ENCODE results near the gene LGI1.

Gene LGI1

GRCh38 chr10:93712593-93712992, 45.1 kb upstream of the LGI1 start:
- Histone ChIP-seq H3K36me3 (ENCODE audit: insufficient read depth, low read length) (no peaks in the 10 kb centered on the region), H3K4me1 (ENCODE audit: insufficient read depth, low read length, poor library complexity, severe bottlenecking) (no peaks in the 10 kb centered on the region), H3K4me2 (ENCODE audit: low read depth, low read length, poor library complexity, severe bottlenecking) (no peak overlapping the region), H3K4me3 (ENCODE audit: low read length, poor library complexity, severe bottlenecking) (no peak overlapping the region), H3K79me2 (ENCODE audit: insufficient read depth, low read length) (no peaks in the 10 kb centered on the region), H3K27me3 (ENCODE audit: insufficient read depth, low read length, poor library complexity, severe bottlenecking) (peaks cover 5% of the 10 kb centered on the region), H3K9me2 (replicated peaks; ENCODE audit: low read depth, low read length) (no peaks in the 10 kb centered on the region), H3K9ac (ENCODE audit: low read depth, low read length, poor library complexity, severe bottlenecking) (no peak overlapping the region), H4K20me1 (ENCODE audit: insufficient read depth, low read length, poor library complexity, severe bottlenecking) (no peaks in the 10 kb centered on the region), H2AFZ (ENCODE audit: low read length) (no peak overlapping the region), H3F3A (ENCODE audit: low read depth) (no peaks in the 10 kb centered on the region), H3K9me3 (ENCODE audit: insufficient read depth, low read depth, low read length) (no peaks in the 10 kb centered on the region)
- no peak for TF ChIP-seq EZH2phosphoT487 (IDR thresholded peaks at IDR 0.05; ENCODE audit: borderline replicate concordance)
- TF ChIP-seq CTCF (conservative IDR thresholded peaks at IDR 0.05; ENCODE audit: low read length), result no peak

- Histone ChIP-seq H3K27me3 (ENCODE audit: insufficient read depth, low read length, poor library complexity, severe bottlenecking) (peaks cover 5% of the 10 kb centered on the region), H2AFZ (ENCODE audit: low read length) (no peak overlapping the region), H3K4me1 (ENCODE audit: insufficient read depth, low read length, poor library complexity, severe bottlenecking) (no peaks in the 10 kb centered on the region), H3K36me3 (ENCODE audit: insufficient read depth, low read length) (no peaks in the 10 kb centered on the region), H3K9me3 (ENCODE audit: insufficient read depth, low read depth, low read length) (no peaks in the 10 kb centered on the region), H3F3A (ENCODE audit: low read depth) (no peaks in the 10 kb centered on the region), H4K20me1 (ENCODE audit: insufficient read depth, low read length, poor library complexity, severe bottlenecking) (no peaks in the 10 kb centered on the region), H3K4me2 (ENCODE audit: low read depth, low read length, poor library complexity, severe bottlenecking) (no peak overlapping the region), H3K79me2 (ENCODE audit: insufficient read depth, low read length) (no peaks in the 10 kb centered on the region), H3K9ac (ENCODE audit: low read depth, low read length, poor library complexity, severe bottlenecking) (no peak overlapping the region), H3K9me2 (replicated peaks; ENCODE audit: low read depth, low read length) (no peaks in the 10 kb centered on the region), H3K4me3 (ENCODE audit: low read length, poor library complexity, severe bottlenecking) (no peak overlapping the region)
- TF ChIP-seq EZH2phosphoT487 (IDR thresholded peaks at IDR 0.05; ENCODE audit: borderline replicate concordance) (no peak), CTCF (conservative IDR thresholded peaks at IDR 0.05; ENCODE audit: low read length) (no peak)
These were observed 42.4 kb upstream of the LGI1 start for GRCh38 chr10:93715345-93715744.

GRCh38 chr10:93716766-93717165, 41.0 kb upstream of the LGI1 start:
- Histone ChIP-seq H2AFZ (ENCODE audit: low read length) (no peak overlapping the region), H3K4me2 (ENCODE audit: low read depth, low read length, poor library complexity, severe bottlenecking) (no peak overlapping the region), H3K36me3 (ENCODE audit: insufficient read depth, low read length) (no peaks in the 10 kb centered on the region), H4K20me1 (ENCODE audit: insufficient read depth, low read length, poor library complexity, severe bottlenecking) (no peaks in the 10 kb centered on the region), H3K9me3 (ENCODE audit: insufficient read depth, low read depth, low read length) (no peaks in the 10 kb centered on the region), H3K27me3 (ENCODE audit: insufficient read depth, low read length, poor library complexity, severe bottlenecking) (no peaks in the 10 kb centered on the region), H3K9ac (ENCODE audit: low read depth, low read length, poor library complexity, severe bottlenecking) (no peak overlapping the region), H3K79me2 (ENCODE audit: insufficient read depth, low read length) (no peaks in the 10 kb centered on the region), H3K9me2 (replicated peaks; ENCODE audit: low read depth, low read length) (no peaks in the 10 kb centered on the region), H3K4me1 (ENCODE audit: insufficient read depth, low read length, poor library complexity, severe bottlenecking) (no peaks in the 10 kb centered on the region), H3K4me3 (ENCODE audit: low read length, poor library complexity, severe bottlenecking) (no peak overlapping the region), H3F3A (ENCODE audit: low read depth) (no peaks in the 10 kb centered on the region)
- TF ChIP-seq EZH2phosphoT487 (IDR thresholded peaks at IDR 0.05; ENCODE audit: borderline replicate concordance) (no peak), CTCF (conservative IDR thresholded peaks at IDR 0.05; ENCODE audit: low read length) (no peak)
